Stimulated activated CD4-positive, alpha-beta T cell treated with anti-CD3 and anti-CD28 coated beads, TNF-alpha, amount 100 ng/mL, for 48 hours (primary cell): ENCODE measurements around the gene GNLY.
"Not testable (repeated sequence)": the region's sequence is repeated elsewhere in the genome, so short reads cannot be mapped to it uniquely, and the experiment has no call there.

Experiments used
- DNase-seq, 3 donors: peaks; one replicate each; pipeline ENCODE4 v3.0.0-alpha.2; 2020; ENCODE audit warnings: low read depth in 3 of 3

The GNLY gene

DNA sequence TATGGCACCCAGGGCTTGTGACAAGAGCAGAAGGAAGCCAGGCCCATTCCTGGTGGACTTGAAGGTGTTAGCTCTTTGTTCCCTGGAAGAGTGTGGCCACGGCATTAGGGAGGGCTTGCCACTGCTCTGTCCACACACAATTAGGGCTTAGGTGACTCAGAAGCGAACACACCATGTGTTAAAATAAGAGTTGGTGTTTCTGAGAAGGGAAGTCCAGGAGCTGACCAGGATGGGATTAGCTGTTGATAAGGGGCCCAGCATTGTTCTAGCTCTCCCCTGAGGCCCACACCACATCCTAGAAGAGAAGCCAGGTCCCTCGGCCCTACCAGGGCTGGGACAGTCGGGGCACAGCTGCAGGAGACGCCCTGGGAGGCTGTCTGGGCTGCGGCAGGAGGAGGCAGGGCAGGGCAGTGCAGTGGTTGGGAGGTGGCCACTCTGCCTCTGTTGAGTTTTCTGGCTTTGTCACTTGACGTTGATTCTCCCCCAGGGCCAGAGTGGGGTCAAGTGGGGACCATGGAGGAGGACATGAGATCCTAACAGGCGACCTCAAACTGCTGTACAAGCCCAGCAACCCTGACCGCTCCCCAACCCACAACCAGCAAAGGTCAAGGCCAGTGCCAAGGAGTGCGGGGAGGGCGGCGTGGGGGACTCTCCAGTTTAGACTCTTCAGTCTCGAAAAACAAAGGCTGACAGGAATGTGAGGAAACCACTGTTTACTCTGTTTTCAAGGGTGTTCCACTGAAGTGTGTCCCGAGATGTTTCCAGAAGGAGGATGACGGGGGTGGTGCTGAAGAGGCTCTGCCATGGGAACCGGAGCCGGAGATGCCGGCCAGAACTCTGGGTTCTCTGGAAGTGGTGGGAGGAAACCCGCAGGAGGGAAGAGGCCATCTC lies 16.8 kb downstream of the GNLY start:
- DNase-seq: no peak

GRCh38 chr2:85711578-85712060 lies 17.5 kb downstream of the GNLY start:
- DNase-seq: no peak

DNA sequence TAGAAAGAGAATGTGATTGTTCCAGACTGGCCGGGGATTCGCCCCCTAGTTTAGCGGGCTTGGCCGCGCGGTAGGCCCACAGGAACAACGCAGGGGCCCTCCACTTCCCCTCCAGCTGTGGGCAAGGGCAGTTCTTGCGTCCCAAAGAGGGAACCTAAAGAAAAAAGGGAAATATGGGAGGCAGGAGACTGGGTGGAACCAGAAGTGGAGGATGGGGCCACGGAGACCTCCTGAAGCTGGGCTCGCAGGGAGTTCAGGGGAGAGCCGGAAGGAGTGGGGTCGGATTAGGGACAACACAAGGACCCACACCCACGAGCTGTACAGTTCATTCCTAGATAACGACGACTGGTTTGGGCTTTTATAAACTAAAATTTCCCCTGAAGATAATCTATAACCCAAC lies 18.2 kb downstream of the GNLY start:
- no peak for DNase-seq

DNA sequence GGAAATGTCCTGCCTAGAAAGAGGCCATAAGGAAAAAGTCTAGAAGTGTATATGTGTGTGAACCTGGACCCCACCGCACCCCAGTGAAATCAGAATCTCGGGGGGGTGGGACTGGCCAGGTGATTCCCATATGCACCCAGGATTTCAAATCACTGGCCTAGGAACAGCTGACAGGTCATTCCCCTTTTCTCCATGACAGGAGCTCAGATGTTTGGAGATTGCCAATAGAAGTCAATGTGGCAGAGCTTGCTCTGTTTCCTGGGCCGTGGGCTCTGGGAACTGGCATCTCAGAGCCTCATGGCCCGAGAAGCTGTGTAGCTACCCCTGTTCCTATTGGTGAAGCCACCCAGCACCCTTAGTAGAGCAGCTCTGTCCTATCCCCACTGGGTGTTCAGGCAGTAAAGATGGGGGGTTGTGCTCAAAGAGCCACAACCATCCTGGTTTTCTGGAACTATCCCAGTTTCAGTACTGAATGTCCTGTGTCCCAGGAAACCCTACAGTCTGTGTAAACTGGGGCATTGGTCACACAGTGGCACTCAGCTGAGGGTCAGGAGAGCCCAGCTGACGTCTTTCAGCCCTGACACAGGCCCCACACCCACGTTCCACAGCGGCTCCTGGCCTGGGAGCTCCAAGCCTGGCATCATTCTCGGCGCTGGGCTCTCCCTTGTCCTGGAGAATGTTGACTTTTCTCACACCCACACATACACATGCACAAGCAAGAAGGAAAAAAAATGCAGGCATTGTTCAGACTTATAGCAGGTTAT lies 18.9 kb downstream of the GNLY start:
- DNase-seq: no peak

DNA sequence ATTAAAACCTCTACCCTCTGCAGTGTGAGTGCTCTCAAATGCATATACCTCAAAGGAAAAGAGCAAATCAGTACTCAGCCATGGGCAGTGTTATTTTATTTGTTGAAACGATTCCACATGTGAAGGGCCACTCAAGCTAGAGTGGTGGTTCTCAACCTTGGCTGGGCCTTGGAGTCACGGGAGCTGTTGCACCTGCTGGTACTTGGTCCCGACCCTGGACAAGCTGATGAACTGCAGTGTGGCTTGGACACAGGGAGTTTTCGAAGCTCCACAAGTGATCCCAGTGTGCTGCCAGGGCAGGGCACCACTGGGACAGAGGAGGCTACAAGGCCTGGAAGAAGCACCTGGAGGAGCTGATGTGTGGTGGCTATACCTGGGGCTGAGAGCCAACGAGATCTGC lies 19.7 kb downstream of the GNLY start:
- no peak for DNase-seq

DNA sequence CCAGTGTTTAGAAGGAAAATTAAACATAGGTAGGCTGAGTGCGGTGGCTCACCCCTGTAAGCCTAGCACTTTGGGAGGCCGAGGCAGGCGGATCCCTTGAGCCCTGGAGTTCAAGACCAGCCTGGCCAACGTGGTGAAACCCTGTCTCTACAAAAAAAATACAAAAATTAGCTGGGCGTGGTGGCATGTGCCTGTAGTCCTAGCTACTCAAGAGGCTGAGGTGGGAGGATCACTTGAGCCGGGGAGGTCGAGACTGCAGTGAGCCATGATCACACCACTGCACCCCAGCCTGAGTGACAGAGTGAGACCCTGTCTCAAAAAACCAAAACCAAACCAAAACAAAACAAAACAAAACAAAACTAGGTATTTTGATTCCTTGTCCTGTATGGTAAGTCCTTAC lies 20.3 kb downstream of the GNLY start:
- not testable (repeated sequence) for DNase-seq

DNA sequence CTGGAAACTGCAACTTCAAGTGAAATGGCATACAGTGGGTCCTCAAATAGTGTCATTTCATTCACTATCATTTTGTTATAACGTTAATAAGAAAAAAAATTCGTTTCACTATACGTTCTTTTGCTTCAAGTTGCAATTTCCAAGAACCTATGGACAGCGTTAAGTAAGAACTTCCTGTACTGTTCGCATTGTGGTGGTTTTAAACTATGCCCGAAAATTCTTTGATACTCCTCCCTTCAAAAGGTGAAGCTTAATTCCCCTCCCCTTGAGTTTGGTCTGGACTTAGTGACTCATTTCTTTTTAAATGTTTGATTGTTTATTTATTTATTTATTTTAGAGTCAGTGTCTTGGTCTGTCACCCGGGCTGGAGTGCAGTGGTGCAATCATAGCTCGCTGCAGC lies 20.7 kb downstream of the GNLY start:
- no peak for DNase-seq

- no peak for DNase-seq
Observed at GRCh38 chr2:85716346-85716914, 22.3 kb downstream of the GNLY start.

DNA sequence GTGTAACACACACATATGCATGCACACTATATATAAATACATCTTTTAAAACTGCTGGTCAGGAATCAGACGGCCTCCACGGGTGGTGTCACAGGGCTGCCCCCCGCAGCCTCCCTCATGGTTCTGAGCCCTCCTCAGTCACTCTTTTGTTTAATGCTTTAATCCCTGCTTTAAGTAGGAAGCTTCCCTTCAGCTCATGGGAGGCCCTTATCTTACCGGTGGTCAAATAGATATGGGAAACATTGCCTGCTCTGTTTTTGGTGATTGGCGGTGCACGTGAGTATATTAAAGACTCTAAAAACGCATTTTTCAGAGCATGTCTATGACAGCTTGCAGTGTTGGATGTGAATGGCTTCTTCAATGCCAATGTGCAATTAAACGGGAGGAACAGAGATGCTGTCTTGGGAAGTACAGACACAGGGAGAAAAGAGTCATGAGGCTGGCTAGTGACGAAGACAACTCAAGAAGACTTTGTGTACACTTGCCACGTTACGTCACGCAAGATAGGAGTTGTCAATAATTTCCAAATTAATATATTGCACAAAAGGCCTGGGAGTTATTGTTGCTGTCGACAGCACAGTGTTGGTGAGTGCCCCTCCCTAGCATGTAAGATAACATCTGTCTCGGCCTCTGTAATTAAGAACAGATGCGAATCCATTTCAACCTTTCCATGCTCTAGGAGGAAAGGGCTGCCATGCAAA lies 23.3 kb downstream of the GNLY start:
- DNase-seq: no peak

GRCh38 chr2:85718009-85718391 lies 23.8 kb downstream of the GNLY start:
- no peak for DNase-seq

GRCh38 chr2:85718885-85719492 lies 24.8 kb downstream of the GNLY start:
- no peak for DNase-seq

DNA sequence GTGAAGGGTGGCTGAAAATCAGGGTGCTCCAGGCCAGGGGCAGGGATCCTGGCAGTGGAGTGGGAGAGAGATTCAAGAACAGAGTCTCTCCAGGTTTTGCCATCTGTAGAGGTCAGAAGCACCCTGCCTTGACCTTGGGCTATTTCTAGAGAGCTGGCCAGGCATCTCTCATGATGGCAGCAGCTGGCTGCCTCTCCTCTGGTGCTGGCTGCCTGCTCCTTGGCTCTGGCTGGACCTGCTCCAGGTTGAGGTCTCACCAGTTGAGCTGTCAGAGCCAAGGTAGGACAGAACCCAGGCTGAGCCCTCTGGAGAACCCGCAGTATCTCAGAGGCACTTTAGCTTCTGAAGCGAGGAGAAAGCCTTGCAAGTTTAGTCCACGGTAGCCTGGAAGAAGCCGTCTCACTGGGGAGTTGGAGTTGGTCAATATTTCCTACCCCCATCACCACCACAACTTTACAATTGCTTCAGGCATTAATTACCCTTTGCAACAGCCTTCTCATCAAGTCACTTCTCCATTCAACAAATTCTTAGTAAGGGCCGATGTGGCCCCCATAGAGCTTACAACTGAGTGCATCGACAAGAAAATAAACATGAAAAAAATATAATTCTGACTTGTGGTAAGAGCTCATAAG lies 25.6 kb downstream of the GNLY start:
- DNase-seq: no peak

GRCh38 chr2:85720533-85720932 lies 26.4 kb downstream of the GNLY start:
- no peak for DNase-seq

DNA sequence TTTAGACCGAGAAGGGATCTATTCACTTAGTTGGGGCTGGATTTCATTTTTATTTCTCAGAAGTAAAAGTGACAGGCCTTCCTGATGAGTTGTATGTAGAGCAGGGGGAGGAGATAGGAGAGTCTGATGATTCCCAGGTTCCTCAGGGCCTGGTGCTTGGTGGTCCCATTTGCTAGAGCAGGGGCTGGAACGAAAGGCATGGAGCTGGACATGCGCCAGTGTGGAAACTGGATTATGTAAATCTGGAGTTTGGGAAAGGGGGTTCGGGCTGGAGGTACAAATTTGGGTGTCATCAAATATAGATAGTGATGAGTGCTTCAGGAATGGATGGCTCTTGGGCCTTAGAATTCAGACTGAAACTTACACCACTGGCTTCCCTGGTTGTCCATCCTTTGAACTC lies 27.5 kb downstream of the GNLY start:
- DNase-seq: no peak

DNA sequence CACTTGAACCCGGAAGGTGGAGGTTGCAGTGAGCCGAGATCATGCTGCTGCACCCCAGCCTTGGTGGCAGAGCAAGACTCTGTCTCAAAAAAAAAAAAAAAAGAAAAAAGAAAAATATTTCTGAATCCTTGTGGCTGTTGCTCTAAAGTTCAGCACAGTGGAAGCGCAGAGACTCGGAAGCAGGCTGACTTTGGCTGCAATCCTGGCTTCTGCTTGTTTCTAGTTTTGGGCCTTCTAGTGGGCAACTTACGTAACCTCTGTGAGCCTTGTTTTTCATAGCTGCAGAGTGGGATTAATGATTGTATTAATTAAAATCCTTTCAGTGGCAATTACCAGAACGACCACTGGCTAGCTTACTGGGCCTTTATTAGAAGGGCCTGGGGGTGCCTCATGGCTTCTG lies 28.4 kb downstream of the GNLY start:
- no peak for DNase-seq

DNA sequence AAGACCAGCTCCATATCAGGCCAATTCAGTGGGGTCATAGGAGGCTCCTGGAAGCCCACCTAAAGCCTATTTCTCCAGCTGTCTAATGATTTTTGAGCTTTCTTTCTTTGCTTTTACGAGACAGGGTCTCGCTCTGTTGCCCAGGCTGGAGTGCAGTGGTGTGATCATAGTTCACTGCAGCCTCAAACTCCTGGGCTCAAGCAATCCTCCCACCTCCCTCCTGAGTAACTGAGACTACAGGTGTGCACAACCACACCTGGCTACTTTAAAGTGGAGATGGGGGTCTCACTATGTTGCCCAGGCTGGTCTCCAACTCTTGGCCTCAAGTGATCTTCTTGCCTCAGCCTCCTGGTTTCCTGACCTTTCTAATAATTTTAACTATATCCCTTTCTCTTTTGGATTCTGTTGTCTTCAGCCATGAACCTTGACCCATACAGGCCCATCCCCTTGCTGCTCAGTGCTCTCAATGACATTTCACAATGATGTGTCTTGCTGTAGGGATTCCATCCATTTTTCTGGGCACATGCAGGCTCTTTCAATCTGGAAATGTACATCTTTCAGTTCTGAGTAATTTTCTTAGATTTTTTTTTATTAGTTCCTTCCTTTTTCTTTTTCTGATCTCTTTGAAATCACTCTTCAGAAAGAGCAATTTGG lies 29.7 kb downstream of the GNLY start:
- no peak for DNase-seq

DNA sequence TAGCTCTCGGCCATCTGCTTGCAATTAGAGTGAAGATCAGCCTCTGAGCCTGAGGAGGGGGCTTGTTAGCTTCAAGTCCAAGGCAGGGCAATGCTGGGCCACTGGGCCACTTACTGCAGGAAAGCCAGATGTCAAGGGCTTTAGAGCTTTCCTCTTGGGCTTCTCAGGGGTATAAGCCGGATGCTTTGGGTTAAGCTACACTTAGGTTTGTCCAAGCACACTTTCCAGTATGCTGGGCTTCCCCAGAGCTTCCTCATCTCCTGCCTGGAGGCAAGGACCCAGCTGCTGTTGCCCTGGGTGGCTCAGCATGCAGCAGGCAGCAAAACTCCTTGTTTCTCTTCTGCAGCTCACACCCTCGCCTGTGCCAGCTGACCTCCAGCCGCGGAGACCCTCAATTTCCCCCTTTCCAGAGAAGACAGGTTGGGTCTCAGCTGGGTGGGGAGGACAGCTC lies 30.6 kb downstream of the GNLY start:
- DNase-seq: no peak

- no peak for DNase-seq
Observed at GRCh38 chr2:85725451-85725850, 31.3 kb downstream of the GNLY start.

GRCh38 chr2:85727798-85728197 lies 33.6 kb downstream of the GNLY start:
- DNase-seq: no peak

DNA sequence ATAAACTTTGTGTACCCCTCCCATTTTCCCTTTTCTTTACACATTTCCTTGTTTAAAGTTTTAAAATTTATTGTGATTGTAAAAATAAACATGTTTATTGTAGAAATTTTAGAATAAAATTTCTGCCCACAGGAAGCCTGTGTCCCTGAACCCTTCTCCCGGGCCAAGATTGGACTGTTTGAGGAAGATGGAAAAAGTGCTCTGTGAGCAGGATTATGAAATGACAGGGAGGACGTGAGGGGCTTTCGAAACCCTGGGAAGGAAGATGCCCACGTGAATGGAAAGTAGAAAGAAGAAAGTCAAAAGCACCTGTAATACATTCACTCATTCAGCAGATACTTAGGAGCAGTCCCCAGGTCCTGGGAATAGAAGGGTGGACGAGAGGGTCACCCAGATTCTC lies 34.2 kb downstream of the GNLY start:
- no peak for DNase-seq
